Caki2 (cell line): ENCODE results near the gene SPATA33. TPM values are rescaled to one million over a fixed set of nuclear protein-coding genes. Genes with fewer than 3 reads are reported as not detected.
A peak's percentile ranks its signal among the peaks of the same experiment; 100 is the strongest.
"Not testable (repeated sequence)": the region's sequence is repeated elsewhere in the genome, so short reads cannot be mapped to it uniquely, and the experiment has no call there.

Experiments
- DNase-seq: peaks from one replicate; pipeline ENCODE4 v3.0.0-alpha.2; 2015; ENCODE audit warnings: low read depth
- in situ Hi-C: cut with HindIII; loops from 2 replicates; pipeline ENCODE4 v1.10.0; 2016; ENCODE audit warnings: low sequenced_read_pairs, low pct_unique_long_range_greater_than_20kb, mixed read lengths
- total RNA-seq: library from RNA; depleted of rRNA; stranded (reverse); fragments of >200 nt; shearing (Covaris generic); gene quantifications from 2 replicates; pipeline ENCODE4 v1.2.3, GENCODE V29; 2014; ENCODE audit warnings: low replicate concordance

Gene SPATA33
- total RNA-seq, 1 experiment from 2014 or later, result 21.9 TPM

- in situ Hi-C loops, result no loop called here
Measured at GRCh38 chr16:89653656-89654295, 3.9 kb upstream of the SPATA33 start.

DNA sequence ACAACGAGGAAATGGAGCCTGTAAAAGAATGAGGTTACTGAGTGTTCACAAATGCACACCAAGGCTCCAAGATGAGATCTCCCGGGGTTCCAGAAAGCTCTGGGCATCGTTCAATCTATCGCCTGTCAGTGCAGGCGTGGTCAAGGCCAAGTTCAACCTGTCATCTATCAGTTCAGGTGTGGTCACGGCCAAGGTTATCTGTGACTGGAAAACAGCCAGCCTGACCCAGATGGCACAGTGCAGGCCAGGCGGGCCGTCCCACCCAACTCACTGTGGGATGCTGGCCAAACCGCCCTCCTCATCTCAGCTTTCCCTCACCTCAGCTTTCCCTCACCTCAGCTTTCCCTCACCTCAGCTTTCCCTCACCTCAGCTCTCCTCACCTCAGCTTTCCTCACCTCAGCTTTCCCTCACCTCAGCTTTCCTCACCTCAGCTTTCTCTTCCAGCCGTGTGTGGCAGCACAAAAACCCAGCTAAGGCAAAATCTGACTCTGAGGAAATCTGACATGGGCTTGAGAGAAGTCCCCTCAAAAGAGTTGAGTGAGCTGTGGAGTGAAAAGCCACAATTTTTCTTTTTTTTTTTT, 2.5 kb upstream of the SPATA33 start:
- DNase-seq, result no peak
- in situ Hi-C loops, result no loop called here

More at GRCh38 chr16:89653656-89654295, 3.9 kb upstream of the SPATA33 start:
- DNase-seq, result no peak

- in situ Hi-C loops, result no loop called here
- no peak for DNase-seq
Measured at GRCh38 chr16:89656435-89657121, 1.1 kb upstream of the SPATA33 start.

GRCh38 chr16:89658221-89658879, 714 bp downstream of the SPATA33 start:
- in situ Hi-C loops, result no loop called here
- no peak for DNase-seq

- in situ Hi-C loops, result no loop called here
- DNase-seq, result no peak
Measured at GRCh38 chr16:89660146-89660545, 2.5 kb downstream of the SPATA33 start.

DNA sequence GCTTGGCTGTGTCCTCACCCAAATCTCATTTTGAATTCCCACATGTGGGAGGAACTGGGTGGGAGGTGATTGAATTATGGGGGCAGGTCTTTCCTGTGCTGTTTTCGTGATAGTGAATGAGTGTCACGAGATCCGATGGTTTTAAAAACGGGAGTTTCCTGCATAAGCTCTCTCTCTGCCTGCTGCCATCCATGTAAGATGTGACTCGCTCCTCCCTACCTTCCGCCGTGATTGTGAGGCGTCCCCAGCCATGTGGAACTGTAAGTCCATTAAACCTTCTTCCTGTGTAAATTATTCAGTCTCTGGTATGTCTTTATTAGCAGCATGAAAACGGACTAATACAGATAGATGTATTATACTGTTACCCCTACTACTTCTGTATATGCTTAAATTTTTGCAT, 3.6 kb downstream of the SPATA33 start:
- in situ Hi-C loops, result no loop called here
- no peak for DNase-seq

DNA sequence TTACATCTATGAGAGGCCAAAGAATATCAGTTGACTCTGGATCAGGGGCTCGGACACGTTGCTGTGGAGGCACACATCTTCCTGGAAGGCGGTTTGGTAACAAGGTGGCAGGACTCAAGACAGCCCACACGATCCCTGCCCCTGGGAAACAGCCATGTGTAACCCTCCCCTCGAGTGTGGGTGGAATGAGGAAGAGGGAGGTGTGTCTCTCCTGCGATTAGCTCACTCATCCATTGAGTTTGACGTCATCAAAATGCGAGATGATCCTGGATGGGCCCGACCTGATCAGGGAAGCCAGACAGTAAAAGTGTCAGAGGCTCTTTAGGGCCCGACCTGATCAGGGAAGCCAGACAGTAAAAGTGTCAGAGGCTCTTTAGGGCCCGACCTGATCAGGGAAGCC, 6.6 kb downstream of the SPATA33 start:
- in situ Hi-C loops, DNase-seq: not testable (repeated sequence)

DNA sequence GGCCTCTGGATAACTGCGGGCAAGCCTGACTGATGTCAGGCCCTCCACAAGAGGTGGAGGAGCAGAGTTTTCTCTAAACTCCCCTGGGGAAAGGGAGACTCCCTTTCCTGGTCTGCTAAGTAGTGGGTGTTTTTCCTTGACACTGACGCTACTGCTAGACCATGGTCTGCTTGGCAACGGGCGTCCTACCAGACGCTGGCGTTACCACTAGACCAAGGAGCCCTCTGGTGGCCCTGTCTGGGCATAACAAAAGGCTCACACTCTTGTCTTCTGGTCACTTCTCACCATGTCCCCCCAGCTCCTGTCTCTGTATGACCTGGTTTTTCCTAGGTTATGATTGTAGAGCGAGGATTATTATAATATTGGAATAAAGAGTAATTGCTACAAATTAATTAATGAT, 9.4 kb downstream of the SPATA33 start:
- in situ Hi-C loops, DNase-seq: not testable (repeated sequence)

- no peak for DNase-seq
- in situ Hi-C loops, result no loop called here
Measured at GRCh38 chr16:89667633-89668032, 10.0 kb downstream of the SPATA33 start.

DNA sequence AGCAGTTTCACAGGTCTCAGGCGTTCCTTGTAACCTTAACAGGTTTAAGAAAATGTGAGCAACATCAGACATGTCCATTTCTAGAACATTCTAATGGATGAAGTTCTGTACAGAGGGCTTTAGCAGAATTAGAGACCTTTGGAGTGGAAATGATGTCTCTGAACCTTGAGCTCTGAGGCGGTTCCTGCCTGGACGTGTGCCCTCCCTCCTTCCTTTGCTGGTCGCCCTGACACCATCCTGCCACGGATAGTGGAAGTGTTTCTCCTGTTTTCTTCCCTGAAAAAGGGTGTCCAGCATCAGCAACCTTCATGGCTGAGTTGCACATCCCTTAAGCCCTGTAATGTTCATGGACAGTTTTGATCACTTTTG, 11.1 kb downstream of the SPATA33 start:
- in situ Hi-C loops, result no loop called here
- no peak for DNase-seq

DNA sequence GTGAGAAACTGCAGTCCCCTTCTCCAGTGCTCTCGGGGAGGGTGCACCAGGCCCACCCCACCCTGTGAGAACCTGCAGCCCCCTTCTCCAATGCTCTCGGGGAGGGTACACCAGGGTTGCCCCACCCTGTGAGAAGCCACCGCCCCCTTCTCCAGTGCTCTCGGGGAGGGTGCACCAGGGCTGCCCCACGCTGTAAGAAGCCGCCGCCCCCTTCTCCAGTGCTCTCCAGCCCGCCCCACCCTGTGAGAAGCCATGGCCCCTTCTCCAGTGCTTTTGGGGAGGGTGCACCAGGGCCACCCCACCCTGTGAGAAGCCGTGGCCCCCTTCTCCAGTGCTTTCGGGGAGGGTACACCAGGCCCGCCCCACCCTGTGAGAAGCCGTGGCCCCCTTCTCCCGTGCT, 12.1 kb downstream of the SPATA33 start:
- in situ Hi-C loops, result no loop called here
- DNase-seq, result no peak

GRCh38 chr16:89670496-89671431, 13.1 kb downstream of the SPATA33 start:
- in situ Hi-C loops, result no loop called here
- DNase-seq, result peak; percentile 31

- DNase-seq, in situ Hi-C loops: not testable (repeated sequence)
Measured at GRCh38 chr16:89671565-89671964, 13.9 kb downstream of the SPATA33 start.

GRCh38 chr16:89672177-89672941, 14.7 kb downstream of the SPATA33 start:
- in situ Hi-C loops, result no loop called here
- DNase-seq, result no peak

- no peak for DNase-seq
- in situ Hi-C loops, result no loop called here
Measured at GRCh38 chr16:89678258-89678657, 20.6 kb downstream of the SPATA33 start.

GRCh38 chr16:89685916-89686315, 28.3 kb downstream of the SPATA33 start:
- in situ Hi-C loops, result no loop called here
- DNase-seq, result no peak

GRCh38 chr16:89686520-89687091, 29.0 kb downstream of the SPATA33 start, which contains the start of gene CDK10:
TSS of gene CDK10 (plus strand) at chr16:89686689. CDS start at chr16:89686711, 22 bp downstream.
- DNase-seq, result peak; percentile 86
- in situ Hi-C loops, result no loop called here
